COLO668 (cell line): ENCODE data around the gene ADGRE1.

Experiments
- DNase-seq: peaks from one replicate; lab custom pipeline; 2025; ENCODE audit not compliant: unreplicated experiment; lab: John Stamatoyannopoulos, UW

ADGRE1 gene

GRCh38 chr19:6947745-6948144 lies 60.4 kb downstream of the ADGRE1 start:
- peak; percentile 10 for DNase-seq

GRCh38 chr19:6948884-6949283 lies 61.5 kb downstream of the ADGRE1 start:
- DNase-seq = no peak

DNA sequence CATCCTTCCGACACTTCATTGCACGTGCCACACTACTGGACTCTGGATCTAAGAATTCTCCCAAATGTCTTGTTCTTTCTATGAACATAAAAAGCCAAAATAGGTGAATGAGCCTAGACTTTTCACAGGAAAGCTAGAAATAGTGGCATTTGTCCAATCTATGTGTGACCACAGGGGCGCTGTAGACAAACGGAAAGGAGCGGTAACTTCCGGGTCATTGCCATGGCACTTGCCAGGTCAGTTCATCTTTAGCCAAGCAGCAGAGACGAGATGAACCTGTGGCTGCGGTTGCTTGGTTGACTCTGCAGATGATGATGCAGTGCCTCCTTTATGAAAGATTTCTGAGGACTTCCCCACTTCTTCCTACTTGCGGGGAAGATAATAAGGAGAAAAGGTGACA lies 65.6 kb downstream of the ADGRE1 start:
- no peak for DNase-seq

DNA sequence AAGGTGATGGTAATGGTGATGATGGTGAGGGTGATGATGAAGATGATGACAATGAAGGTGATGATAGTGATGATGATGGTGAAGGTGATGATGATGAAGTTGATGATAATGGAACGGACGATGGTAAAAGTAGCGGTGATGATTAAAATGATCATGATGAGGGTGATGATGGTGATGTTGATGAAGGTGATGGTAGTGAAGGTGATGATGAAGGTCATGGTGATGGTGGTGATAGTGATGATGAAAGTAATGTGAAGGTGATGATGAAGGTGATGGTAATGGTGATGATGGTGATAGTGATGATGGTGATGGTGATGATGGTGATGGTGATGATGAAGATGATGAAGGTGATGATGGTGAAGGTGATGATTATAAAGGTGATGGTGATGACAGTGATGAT lies 67.7 kb downstream of the ADGRE1 start:
- DNase-seq = no peak

DNA sequence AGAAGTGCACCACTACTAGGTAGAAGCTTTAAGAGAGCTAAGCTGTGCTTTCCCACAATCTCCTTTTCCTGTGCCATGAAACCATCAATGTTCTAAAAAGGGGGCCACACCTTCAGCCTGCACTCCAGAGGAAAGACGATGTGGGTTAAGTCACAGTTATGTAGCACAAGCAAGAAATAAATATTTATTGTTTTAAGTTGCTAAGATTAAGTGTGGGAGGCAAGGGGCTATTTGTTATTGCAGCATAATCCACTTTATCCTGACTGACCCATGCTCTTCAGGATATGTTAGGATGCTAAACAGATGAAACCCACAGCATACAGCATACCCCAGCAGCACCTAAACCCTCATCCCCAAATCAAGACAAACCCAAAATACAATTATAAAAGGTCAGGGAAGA lies 69.2 kb downstream of the ADGRE1 start:
- DNase-seq = no peak

DNA sequence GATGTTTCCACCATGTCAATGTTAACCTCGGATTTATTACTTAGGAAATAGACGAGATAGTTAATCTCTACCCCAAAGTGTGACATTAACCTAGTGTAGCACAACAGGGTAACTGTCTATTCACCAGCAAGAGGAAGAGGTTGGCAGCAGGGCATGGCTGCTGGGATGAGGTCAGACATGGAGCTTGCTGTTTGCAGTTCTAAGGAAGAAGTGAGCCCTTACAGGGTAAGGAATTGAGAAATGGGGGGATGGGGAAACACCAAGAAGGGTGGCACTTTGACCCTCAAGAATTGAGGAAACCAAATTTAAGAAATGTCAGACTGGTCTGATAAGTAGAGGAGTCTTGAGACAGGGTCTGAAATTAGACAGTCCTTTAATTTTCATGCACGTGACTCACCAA lies 71.4 kb downstream of the ADGRE1 start:
- DNase-seq = no peak

DNA sequence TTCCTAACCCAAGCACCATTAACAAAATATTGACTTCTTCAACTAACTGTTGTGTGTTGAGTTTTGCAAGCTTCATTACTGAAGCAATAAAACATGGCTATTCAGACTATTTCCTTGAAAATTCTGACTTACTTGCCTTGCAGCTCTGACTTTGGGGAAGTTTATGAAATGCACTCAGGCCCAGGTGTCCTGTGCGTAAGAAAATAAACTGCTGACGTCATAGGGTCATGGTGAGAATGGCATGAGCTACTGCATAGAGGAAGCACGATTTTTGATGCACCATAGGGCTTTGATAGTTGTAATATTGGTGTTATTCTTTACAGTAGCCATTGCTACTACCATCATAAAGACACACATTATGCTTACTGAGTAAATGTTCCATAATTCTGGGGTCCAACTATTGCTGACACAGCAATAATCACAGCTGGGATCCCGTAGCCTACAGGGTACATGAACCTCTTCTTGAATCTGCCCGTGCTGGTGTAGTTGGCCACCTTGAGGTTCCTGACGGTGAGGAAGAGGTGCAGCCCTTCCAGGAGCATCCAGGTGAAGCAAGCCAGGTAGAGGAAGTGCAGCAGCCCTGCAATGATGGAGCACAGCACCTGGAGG lies 76.0 kb downstream of the ADGRE1 start:
- no peak for DNase-seq

- no peak for DNase-seq
These were observed 76.6 kb downstream of the ADGRE1 start for GRCh38 chr19:6963937-6964336.

GRCh38 chr19:6967967-6968366 lies 80.6 kb downstream of the ADGRE1 start:
- no peak for DNase-seq

DNA sequence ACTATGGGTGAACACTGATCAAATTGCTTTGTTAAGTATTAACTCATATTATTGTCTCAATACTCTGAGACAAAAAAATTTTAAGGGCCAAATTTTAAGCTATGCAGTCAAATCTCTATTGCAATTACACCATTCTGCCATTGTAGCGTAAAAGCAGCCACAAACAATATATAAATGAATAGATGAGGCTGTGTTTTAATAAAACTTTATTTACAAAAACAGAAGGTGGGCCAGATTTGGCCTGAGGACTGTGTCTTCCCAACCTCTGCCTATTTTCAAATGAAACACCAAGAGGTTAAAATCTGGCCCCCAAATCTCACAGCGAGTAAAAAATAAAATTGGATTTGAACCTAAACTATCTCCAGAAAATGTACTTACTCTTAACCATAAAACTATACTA lies 82.1 kb downstream of the ADGRE1 start:
- no peak for DNase-seq

DNA sequence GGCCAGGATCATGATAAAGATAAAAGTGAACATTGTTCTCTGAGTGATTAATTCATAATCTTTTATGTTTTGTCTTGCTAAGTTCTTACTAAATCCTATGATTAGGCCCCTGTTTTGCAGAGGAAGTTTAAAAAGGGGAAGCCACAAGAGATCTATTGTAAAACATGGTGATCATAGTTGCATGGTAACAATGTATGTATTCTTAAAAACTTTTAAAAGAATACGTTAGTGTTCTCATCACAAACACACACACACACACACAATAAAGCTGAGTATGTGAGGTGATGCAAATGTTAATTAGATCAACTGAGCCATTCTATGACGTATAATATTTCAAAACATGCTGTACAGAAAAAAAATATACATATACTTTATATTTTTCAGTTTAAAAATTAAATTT lies 82.6 kb downstream of the ADGRE1 start:
- no peak for DNase-seq

- no peak for DNase-seq
These were observed 83.1 kb downstream of the ADGRE1 start for GRCh38 chr19:6970443-6970842.

DNA sequence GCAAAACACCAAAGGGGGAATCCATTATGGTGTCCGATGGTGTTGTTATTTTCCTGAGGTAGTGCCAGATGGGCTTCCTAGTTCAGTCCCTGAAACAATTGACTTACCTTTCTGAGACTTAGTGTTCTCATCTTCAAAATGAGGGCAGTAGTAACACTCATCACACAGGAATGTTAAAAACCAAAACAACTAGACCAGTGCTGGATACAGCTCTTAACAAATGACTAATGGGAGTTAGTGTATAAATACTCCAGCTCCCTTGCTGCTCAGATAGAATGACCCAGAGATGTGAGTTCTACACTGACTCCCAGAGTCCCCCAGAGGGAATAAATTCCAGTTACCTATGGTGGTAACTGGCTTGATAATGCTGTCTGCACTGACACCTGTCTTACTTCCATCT lies 84.0 kb downstream of the ADGRE1 start:
- DNase-seq = no peak

GRCh38 chr19:6976197-6976596 lies 88.8 kb downstream of the ADGRE1 start:
- no peak for DNase-seq

DNA sequence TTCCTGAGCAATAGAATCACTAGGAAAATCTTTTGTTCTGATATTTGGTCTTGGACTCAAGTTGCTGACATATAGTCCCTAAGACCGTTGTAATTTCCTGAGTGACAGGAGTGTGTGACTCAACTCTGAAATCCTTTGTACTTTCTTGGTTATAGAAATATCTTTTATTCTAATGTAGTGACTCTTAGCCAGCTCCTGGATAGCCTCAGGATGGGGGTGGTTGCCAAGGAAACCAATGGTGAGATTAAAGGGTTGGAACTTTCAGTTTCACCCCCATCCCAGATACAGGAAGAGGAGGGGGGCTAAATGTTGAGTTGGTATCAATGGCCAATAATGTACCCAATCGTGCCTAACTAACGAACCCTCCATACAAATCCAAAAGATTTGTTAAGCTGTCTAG lies 92.0 kb downstream of the ADGRE1 start:
- no peak for DNase-seq

DNA sequence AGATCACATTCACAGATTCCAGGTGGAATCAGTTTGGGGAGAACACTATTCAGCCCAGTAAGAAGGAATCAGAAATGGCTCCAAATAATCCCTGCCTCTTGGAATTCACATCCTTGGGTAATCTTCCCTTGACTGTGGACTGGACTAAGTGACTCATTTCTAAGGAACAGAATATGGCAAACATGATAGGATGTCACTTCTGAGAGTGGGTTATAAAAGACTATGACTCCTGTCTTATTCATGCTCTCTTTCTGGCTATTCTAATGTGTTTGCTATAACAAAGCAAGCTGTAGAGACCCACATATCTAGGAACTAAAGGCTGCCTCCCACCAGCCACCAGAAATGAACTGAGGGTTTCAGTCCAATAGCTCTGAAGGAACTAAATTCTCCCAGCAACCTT lies 96.1 kb downstream of the ADGRE1 start:
- no peak for DNase-seq

GRCh38 chr19:6987850-6988249 lies 100.5 kb downstream of the ADGRE1 start:
- no peak for DNase-seq

- no peak for DNase-seq
These were observed 100.9 kb downstream of the ADGRE1 start for GRCh38 chr19:6988257-6988656.
